GM12873 (cell line): ENCODE data around the gene CYB561.

Source experiments
- CTCF ChIP-seq: IDR thresholded peaks from 2 replicates; pipeline ENCODE4 v1.5.1; 2012; ENCODE audit warnings: low read depth, mild to moderate bottlenecking, moderate library complexity, low read length, control low read depth; ENCODE audit not compliant: insufficient read depth; ENCODE audit errors: missing control alignments

The CYB561 gene

GRCh38 chr17:63464691-63465236 is 18.7 kb upstream of the CYB561 start:
- no peak for TF ChIP-seq CTCF

- TF ChIP-seq CTCF = no peak
Measured at GRCh38 chr17:63463771-63464170, 17.7 kb upstream of the CYB561 start.

GRCh38 chr17:63460018-63460417 is 13.9 kb upstream of the CYB561 start:
- no peak for TF ChIP-seq CTCF

- no peak for TF ChIP-seq CTCF
Measured at GRCh38 chr17:63458478-63458877, 12.4 kb upstream of the CYB561 start.

GRCh38 chr17:63455417-63455816 is 9.3 kb upstream of the CYB561 start:
- TF ChIP-seq CTCF = no peak

- TF ChIP-seq CTCF = no peak
Measured at GRCh38 chr17:63454915-63455314, 8.8 kb upstream of the CYB561 start.

- no peak for TF ChIP-seq CTCF
Measured at GRCh38 chr17:63452962-63453551, 7.0 kb upstream of the CYB561 start.
